Naive B cell (primary cell): ENCODE results near the gene FOXI1. TPM values are rescaled to one million over a fixed set of nuclear protein-coding genes. Genes with fewer than 3 reads are reported as not detected.

ENCODE experiments used
- ATAC-seq, 2 donors: fragments of 150-1000 bp; cut with Tn5 transposase; 2 replicates each; pipeline ENCODE4 v1.10.0; 2021; ENCODE audit warnings: low read depth in 2 of 2, mild to moderate bottlenecking in 2 of 2, moderate library complexity in 2 of 2
- DNase-seq: peaks from one replicate; pipeline ENCODE4 v3.0.0; 2022
- H3K27ac Mint-ChIP-seq, 6 donors: one replicate each; pipeline ENCODE4 v1.8.0; 2020 to 2022; ENCODE audit warnings: mild to moderate bottlenecking in 6 of 6, mixed read lengths in 6 of 6, moderate library complexity in 5 of 6, inconsistent platforms in 2 of 6
- H3K27me3 Mint-ChIP-seq, 3 donors: one replicate each; pipeline ENCODE4 v1.8.0; 2021 to 2022; ENCODE audit warnings: mixed read lengths in 3 of 3, mild to moderate bottlenecking in 1 of 3
- H3K36me3 Mint-ChIP-seq, 2 donors: one replicate each; pipeline ENCODE4 v1.8.0; 2020 to 2022; ENCODE audit warnings: mixed read lengths in 2 of 2, inconsistent platforms in 1 of 2, mild to moderate bottlenecking in 1 of 2
- H3K4me1 Mint-ChIP-seq, 3 donors: one replicate each; pipeline ENCODE4 v1.8.0; 2020 to 2022; ENCODE audit warnings: mixed read lengths in 3 of 3, inconsistent platforms in 1 of 3, mild to moderate bottlenecking in 1 of 3, moderate library complexity in 1 of 3
- H3K4me3 Mint-ChIP-seq, 8 donors: one replicate each; pipeline ENCODE4 v1.8.0; 2020 to 2022; ENCODE audit warnings: mild to moderate bottlenecking in 8 of 8, mixed read lengths in 8 of 8, moderate library complexity in 8 of 8, inconsistent platforms in 2 of 8
- H3K9me3 Mint-ChIP-seq, 7 donors: one replicate each; pipeline ENCODE4 v1.8.0; 2020 to 2022; ENCODE audit warnings: mixed read lengths in 7 of 7, mild to moderate bottlenecking in 5 of 7, inconsistent platforms in 2 of 7, moderate library complexity in 1 of 7
- polyA plus RNA-seq, 6 donors: library from polyadenylated mRNA; unstranded; fragments of 300-500 nt; fragmentation: Illumina TruSeq; gene quantifications; one replicate each; pipeline ENCODE4 v1.2.3, GENCODE V29; 2021; ENCODE audit warnings: low read depth in 6 of 6

FOXI1 gene
- not detected for polyA plus RNA-seq

DNA sequence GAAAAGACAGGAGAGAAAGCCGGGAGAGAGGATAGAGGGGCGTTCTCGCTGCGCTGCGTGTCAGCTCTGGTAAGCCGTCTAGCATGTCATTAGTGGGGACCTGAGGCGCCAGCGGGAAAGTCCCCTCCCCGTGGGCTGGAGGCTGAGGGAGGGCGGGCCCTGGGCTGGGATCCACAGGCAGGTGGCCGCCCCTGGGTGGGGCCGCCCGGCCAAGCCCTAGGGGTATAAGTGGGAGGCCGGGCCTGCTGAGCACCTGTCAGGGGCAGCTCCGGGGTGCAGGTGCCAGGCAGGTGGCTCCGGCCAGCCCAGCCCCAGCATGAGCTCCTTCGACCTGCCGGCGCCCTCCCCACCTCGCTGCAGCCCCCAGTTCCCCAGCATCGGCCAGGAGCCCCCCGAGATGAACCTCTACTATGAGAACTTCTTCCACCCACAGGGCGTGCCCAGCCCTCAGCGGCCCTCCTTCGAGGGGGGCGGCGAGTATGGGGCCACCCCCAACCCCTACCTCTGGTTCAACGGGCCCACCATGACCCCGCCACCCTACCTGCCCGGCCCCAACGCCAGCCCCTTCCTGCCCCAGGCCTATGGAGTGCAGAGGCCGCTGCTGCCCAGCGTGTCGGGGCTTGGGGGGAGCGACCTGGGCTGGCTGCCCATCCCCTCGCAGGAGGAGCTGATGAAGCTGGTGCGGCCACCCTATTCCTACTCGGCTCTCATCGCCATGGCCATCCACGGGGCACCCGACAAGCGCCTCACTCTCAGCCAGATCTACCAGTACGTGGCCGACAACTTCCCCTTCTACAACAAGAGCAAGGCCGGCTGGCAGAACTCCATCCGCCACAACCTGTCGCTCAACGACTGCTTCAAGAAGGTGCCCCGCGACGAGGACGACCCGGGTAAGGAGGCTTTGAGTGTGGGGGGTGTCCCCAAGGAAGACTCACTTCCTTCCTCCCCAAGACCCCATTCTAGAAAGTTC is at the start of gene FOXI1:
Gene FOXI1, plus strand, starts transcription at position 256 of the 970 bp plus-strand sequence. Its CDS starts 61 bp downstream, at position 317.
- Mint-ChIP-seq H3K9me3 (no peaks in the 10 kb centered on the region), H3K27ac (peak within 1 kb of the TSS in 2 of 6 donors; percentile 16 to 34), H3K27me3 (peaks cover 4 to 42% (median 35%) of the 10 kb centered on the region in 3 donors), H3K36me3 (no peaks in the 10 kb centered on the region), H3K4me3 (no peak within 1 kb of the TSS), H3K4me1 (peaks cover 0 to 3% (median 0%) of the 10 kb centered on the region in 3 donors)
- ATAC-seq (no peak), DNase-seq (no peak)

DNA sequence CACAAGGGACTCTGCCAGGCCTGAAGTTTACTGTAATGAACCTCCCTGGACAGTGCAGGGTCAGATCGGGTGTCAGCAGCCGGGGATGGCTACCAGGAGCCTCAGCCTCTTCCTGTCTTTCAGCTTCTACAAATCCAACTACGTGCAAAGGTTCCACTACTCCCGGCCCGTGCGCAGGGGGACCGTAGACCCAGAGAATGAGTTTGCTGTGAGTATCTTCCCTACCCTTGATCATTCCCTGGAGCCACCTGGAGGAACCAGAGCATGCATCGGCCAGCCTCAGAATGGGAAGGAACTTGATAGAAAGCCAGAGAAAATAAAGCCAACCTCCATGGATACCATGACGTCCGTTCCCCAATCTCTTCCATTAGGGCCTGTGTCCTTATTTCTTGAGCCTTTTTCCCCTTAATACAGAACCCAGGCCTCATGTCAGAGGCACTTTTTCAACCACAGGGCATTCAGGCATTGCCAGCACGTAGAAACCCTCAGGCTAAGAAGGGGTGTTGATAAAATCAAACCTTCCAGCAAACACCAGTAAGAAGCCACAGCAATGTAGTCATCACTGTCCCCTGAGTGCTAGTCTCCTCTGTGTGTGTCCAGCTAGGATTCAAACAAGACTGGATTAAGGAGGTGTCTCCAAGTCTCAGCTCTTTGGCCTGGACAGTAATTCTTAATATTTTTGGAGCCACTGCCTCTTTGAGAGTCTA is 49.0 kb upstream of the FOXI1 start:
- DNase-seq = no peak
- Mint-ChIP-seq H3K4me1 (no peaks in the 10 kb centered on the region), H3K4me3 (no peak overlapping the region), H3K27ac (peak overlapping the region in 2 of 6 donors; percentile 3 to 12), H3K27me3 (no peaks in the 10 kb centered on the region), H3K36me3 (peaks cover 61 to 84% of the 10 kb centered on the region in 2 donors), H3K9me3 (peaks cover 0 to 2% (median 0%) of the 10 kb centered on the region in 7 donors)
- ATAC-seq = no peak

DNA sequence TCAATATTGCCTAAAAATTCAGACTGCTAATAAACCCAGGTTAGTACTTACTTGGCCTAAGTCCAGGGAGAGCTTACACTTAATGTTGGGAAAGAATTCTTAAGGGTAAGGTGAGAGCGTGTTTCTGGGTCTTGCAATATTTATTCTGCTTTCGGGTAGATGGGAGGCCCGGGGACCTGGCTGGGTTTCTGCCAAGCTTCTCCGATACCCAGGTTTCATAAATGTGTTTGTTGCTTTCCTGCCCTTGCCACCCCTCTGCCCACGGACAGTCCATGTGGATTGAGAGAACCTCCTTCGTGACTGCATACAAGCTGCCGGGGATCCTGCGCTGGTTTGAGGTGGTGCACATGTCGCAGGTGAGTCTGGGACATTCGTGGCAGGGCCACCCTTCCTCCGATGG is 48.4 kb upstream of the FOXI1 start:
- DNase-seq (no peak), ATAC-seq (no peak)
- Mint-ChIP-seq H3K36me3 (peaks cover 62 to 85% of the 10 kb centered on the region in 2 donors), H3K9me3 (peaks cover 0 to 2% (median 0%) of the 10 kb centered on the region in 7 donors), H3K27ac (peak overlapping the region in 2 of 6 donors; percentile 3 to 12), H3K4me1 (no peaks in the 10 kb centered on the region), H3K4me3 (no peak overlapping the region), H3K27me3 (no peaks in the 10 kb centered on the region)

DNA sequence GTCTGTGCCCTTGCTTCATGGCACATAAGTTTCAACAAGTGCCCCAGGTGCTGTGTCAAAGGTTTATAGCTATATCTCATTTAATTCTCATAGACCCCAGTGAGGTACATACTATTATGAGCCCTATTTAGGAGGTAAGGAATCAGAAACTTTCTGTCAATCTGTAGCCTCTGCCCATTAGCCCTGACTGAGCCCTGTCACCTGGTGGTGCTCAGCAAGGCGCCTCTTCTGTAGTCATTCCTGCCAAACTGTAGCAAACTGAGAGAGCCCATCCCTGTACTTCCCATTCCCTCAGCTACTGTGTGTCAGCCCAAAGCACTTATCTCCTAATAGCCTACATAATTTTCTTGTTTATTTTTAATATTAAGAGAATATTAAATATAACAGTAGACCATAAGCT is 46.5 kb upstream of the FOXI1 start:
- Mint-ChIP-seq H3K4me3 (no peak overlapping the region), H3K9me3 (peaks cover 0 to 3% (median 0%) of the 10 kb centered on the region in 7 donors), H3K4me1 (no peaks in the 10 kb centered on the region), H3K36me3 (peaks cover 62 to 81% of the 10 kb centered on the region in 2 donors), H3K27me3 (no peaks in the 10 kb centered on the region), H3K27ac (no peak overlapping the region)
- ATAC-seq (no peak), DNase-seq (no peak)

DNA sequence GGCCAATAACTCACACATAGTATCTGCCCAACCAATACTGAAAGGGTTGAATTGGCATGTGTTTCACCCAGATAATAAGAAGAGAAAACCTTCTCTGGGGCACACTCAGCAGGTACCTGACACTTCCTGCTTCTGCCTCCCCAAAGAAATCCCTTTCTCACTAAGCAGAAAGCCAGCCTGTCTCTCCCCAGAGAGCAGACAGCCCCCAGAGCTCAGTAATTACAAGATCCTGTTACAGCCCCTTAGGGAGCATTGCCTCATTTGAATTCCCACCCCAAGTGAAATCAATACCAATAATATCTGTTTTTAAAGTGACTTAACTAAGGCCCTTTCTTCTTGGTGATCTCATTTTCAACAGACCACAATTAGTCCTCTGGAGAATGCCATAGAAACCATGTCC is 38.5 kb upstream of the FOXI1 start:
- H3K4me3 Mint-ChIP-seq = no peak overlapping the region
- peaks cover 0 to 7% (median 4%) of the 10 kb centered on the region in 7 donors for H3K9me3 Mint-ChIP-seq
- H3K27me3 Mint-ChIP-seq = no peaks in the 10 kb centered on the region
- ATAC-seq = no peak
- H3K27ac Mint-ChIP-seq = peak overlapping the region in 5 of 6 donors; percentile 34 to 60 (median 50)
- DNase-seq = no peak
- H3K36me3 Mint-ChIP-seq = peaks cover 76% of the 10 kb centered on the region in 2 donors
- peaks cover 0 to 5% (median 0%) of the 10 kb centered on the region in 3 donors for H3K4me1 Mint-ChIP-seq

DNA sequence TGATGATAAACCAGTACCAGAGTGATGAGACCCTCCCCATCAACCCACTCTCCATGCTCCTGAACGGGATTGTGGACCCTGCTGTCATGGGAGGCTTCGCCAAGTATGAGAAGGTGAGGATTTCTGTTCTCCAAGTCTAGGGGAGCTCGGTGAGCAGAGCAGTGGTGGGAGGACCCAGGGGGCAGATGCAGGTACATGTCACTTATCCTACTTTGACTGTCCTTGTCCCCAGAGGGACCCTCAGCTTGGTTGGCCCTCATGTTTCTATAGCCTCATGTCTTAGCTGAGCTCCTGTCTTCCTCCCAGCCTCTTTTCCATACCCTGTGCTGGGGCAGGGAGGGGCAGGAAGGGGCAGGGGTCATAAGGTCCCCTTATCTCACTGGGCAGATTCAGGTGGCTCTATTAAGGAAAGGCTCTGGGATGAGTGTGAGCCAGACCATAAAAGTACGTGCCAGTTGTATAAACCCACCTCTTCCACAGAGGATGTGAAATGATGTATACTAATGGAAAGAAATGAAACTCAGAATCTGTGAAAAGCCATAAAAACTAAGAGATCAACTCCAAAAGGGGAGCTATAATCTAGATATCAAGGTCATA is 38.0 kb upstream of the FOXI1 start:
- H3K27me3 Mint-ChIP-seq = no peaks in the 10 kb centered on the region
- peak overlapping the region in 3 of 6 donors; percentile 25 to 60 (median 34) for H3K27ac Mint-ChIP-seq
- H3K36me3 Mint-ChIP-seq = peaks cover 70 to 74% of the 10 kb centered on the region in 2 donors
- ATAC-seq = no peak
- H3K9me3 Mint-ChIP-seq = peaks cover 0 to 7% (median 4%) of the 10 kb centered on the region in 7 donors
- no peak overlapping the region for H3K4me3 Mint-ChIP-seq
- peaks cover 0 to 5% (median 0%) of the 10 kb centered on the region in 3 donors for H3K4me1 Mint-ChIP-seq
- DNase-seq = no peak

DNA sequence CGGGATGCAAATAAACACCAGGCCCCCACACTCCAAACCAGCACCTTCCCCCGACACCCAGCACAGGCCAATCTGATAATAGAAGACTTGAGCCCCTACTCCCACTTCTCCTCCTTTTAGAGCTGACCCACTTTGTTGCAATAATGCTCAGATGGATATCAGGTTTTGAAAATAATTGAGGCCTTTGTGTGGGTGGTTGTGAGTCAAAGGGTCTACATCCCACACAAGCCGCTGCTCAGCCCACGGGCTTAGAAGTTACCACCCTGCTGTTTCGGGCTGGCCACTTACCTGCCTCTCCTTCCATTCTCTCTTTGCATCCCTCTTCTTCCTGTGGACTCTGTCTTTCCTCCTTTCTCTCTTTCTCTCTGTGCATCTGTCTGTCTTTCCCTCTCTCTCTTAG is 36.2 kb upstream of the FOXI1 start:
- peaks cover 0 to 6% (median 4%) of the 10 kb centered on the region in 7 donors for H3K9me3 Mint-ChIP-seq
- no peaks in the 10 kb centered on the region for H3K27me3 Mint-ChIP-seq
- ATAC-seq (no peak), DNase-seq (no peak)
- H3K4me3 Mint-ChIP-seq = no peak overlapping the region
- H3K4me1 Mint-ChIP-seq = peaks cover 0 to 5% (median 0%) of the 10 kb centered on the region in 3 donors
- H3K36me3 Mint-ChIP-seq = peaks cover 70 to 75% of the 10 kb centered on the region in 2 donors
- peak overlapping the region in 1 of 6 donors; percentile 75 for H3K27ac Mint-ChIP-seq

DNA sequence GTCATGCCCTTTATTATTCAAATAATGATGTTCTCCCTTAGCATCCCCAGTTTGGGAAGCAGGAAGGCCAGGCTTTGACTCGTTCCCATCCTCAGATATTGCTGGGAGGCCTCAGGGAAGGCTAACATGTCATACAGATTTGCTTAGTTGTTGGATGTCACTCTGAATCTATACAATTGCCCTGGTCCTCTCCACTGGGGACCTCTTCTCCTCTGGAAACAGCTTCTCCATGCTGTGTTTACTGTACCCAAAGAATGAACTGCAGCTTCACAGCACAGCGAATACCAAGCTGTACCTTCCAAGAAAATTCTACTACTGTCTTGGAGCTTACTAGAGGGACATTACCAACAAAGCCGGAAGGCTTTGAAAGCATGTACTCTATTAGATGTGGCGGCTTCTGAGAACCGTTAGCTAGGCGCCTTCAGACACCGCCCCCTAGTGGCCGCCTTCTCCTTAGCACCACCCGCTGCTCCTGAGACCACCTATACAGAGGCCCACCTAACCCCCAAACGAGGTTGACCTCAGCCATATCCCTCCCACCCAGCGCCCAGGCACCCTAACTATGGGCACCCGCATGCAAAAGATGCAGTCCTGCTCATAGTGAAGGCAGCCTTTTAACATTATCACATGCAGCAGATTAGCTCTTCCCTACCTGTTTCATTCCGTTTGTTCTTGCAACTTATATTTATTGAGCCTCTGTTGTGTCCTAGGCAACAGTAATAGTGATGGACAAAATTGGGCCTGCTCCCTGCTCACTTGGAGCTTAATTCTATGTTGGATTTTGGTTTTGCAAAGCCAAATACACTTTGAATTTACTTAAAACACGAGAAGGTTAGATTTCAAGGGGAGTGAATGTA is 34.9 kb upstream of the FOXI1 start:
- ATAC-seq (no peak), DNase-seq (no peak)
- Mint-ChIP-seq H3K27me3 (no peaks in the 10 kb centered on the region), H3K36me3 (peaks cover 69 to 75% of the 10 kb centered on the region in 2 donors), H3K27ac (no peak overlapping the region), H3K9me3 (peaks cover 0 to 6% (median 4%) of the 10 kb centered on the region in 7 donors), H3K4me1 (peaks cover 0 to 5% (median 0%) of the 10 kb centered on the region in 3 donors), H3K4me3 (peak overlapping the region in 1 of 8 donors; percentile 18)

DNA sequence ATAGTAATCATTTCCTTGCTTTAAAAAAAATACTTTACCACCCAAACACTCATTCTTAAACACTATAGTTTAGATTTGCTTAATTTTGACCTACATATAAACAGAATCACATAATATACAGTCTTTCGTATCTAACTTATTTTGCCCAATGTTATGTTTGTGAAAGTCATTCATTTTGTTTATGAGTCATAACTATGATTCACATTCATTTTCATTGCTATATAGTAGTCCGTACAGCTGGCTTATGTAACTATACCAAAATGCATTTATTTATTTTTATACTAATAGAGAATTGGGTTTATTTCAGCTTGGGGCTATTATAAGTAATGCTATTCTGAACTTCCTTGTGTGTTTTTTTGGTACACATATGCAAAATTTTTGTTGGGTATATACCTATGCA is 33.9 kb upstream of the FOXI1 start:
- Mint-ChIP-seq H3K4me1 (peaks cover 0 to 5% (median 0%) of the 10 kb centered on the region in 3 donors), H3K9me3 (peaks cover 0 to 6% (median 4%) of the 10 kb centered on the region in 7 donors), H3K27me3 (no peaks in the 10 kb centered on the region), H3K27ac (peak overlapping the region in 1 of 6 donors; percentile 22), H3K4me3 (no peak overlapping the region), H3K36me3 (peaks cover 67 to 79% of the 10 kb centered on the region in 2 donors)
- ATAC-seq (no peak), DNase-seq (no peak)

DNA sequence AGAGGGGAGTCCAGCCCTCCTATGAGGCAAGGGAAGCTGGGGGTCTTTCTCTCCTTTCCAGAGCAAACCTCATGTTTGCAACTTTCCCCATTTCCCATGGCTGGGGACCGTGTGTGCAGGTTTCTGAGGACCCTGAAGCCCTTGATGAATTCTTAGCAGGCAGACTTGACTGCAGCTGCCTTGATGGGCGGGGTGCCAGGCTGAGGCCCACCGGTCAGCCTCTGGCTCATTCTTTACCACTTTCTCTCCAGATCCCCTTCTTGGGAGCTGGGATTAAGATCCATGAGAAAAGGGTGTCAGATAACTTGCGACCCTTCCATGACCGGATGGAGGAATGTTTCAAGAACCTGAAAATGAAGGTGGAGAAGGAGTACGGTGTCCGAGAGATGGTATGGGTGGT is 30.0 kb upstream of the FOXI1 start:
- DNase-seq (no peak), ATAC-seq (no peak)
- no peak overlapping the region for H3K4me3 Mint-ChIP-seq
- H3K9me3 Mint-ChIP-seq = peaks cover 0 to 2% (median 0%) of the 10 kb centered on the region in 7 donors
- no peaks in the 10 kb centered on the region for H3K4me1 Mint-ChIP-seq
- H3K36me3 Mint-ChIP-seq = peaks cover 41 to 72% of the 10 kb centered on the region in 2 donors
- H3K27ac Mint-ChIP-seq = peak overlapping the region in 2 of 6 donors; percentile 37 to 38
- H3K27me3 Mint-ChIP-seq = no peaks in the 10 kb centered on the region

DNA sequence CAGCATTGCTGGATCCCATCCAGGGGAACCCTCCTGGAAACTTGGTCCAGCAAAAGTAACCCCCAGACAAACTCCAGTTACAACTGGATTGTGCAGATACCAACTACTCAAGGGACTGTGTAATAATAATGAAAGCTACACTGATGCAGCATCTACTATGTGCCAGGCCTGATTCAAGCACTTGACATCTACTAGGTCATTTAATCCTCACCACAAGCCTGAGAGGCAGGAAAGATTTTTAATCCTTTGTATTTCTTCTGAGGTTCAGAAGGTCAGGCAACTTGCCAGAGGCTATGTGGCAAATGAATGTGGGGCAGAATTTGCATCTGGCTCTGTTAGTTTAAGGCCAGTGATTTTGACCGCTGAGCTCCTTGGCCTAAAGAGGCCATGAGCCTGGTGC is 29.5 kb upstream of the FOXI1 start:
- Mint-ChIP-seq H3K27ac (peak overlapping the region in 2 of 6 donors; percentile 17 to 52), H3K4me1 (no peaks in the 10 kb centered on the region), H3K36me3 (peaks cover 39 to 67% of the 10 kb centered on the region in 2 donors), H3K9me3 (no peaks in the 10 kb centered on the region), H3K27me3 (no peaks in the 10 kb centered on the region), H3K4me3 (no peak overlapping the region)
- ATAC-seq (no peak), DNase-seq (no peak)

DNA sequence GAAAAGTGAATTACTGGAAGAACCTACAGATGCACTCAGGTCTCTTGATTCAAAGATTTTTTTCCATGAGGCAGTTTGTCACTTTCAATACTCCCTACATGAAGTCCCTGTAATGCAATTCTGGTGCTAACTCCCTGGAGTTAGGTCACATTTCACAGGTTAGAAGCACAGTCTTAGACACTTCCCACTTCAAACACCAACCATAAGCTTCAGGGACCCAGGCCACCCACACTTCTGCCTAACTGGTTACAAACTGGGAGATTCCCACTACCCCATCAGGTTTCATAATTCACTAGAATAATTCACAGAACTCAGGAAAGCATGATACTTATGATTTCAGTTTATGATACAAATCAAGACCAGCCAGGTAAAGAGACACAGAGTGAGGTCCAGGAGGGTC is 29.0 kb upstream of the FOXI1 start:
- ATAC-seq = no peak
- Mint-ChIP-seq H3K27ac (peak overlapping the region in 1 of 6 donors; percentile 67), H3K4me3 (no peak overlapping the region), H3K27me3 (no peaks in the 10 kb centered on the region), H3K9me3 (peaks cover 0 to under 1% (median 0%) of the 10 kb centered on the region in 7 donors), H3K36me3 (peaks cover 36 to 66% of the 10 kb centered on the region in 2 donors), H3K4me1 (peaks cover 0 to 2% (median 0%) of the 10 kb centered on the region in 3 donors)
- DNase-seq = no peak
